Right atrium auricular region (tissue), 2 donors: ENCODE results near the gene GRIP2. TPM values are rescaled to one million over a fixed set of nuclear protein-coding genes. Genes with fewer than 3 reads are reported as not detected.

Source experiments
- DNase-seq: peaks from one replicate; pipeline ENCODE4 v3.0.0-alpha.2; 2019; ENCODE audit warnings: low spot score
- H3K27ac ChIP-seq, 2 donors: fragments of 200-600 bp; sonication (generic); 1 replicate in 1 of 2; 2 replicates in 1 of 2; pipeline ENCODE4 v1.5.1; 2016 to 2019
- H3K27me3 ChIP-seq, 2 donors: fragments of 200-600 bp; sonication (generic); one replicate each; pipeline versions ENCODE4 v1.5.1 to v1.6.0; 2017 to 2019
- H3K36me3 ChIP-seq: fragments of 200-600 bp; sonication (generic); one replicate; pipeline ENCODE4 v1.5.1; 2016
- H3K4me1 ChIP-seq, 2 donors: fragments of 200-600 bp; sonication (generic); one replicate each; pipeline versions ENCODE4 v1.5.1 to v1.6.0; 2017 to 2019
- H3K4me3 ChIP-seq, 2 donors: fragments of 200-600 bp; sonication (generic); 1 replicate in 1 of 2; 2 replicates in 1 of 2; pipeline ENCODE4 v1.5.1; 2017 to 2019; ENCODE audit warnings: mild to moderate bottlenecking in 1 of 2, moderate library complexity in 1 of 2
- H3K9me3 ChIP-seq, 2 donors: fragments of 200-600 bp; sonication (generic); one replicate each; pipeline ENCODE4 v1.5.1; 2019
- CTCF ChIP-seq, 2 donors: fragments of 200-600 bp; sonication (generic); IDR thresholded peaks; one replicate each; pipeline ENCODE4 v1.5.1; 2019; ENCODE audit warnings: antibody characterized with exemption in 2 of 2
- total RNA-seq, 2 donors: library from RNA; depleted of rRNA; stranded (reverse); fragments of >200 nt; gene quantifications; one replicate each; pipeline ENCODE4 v1.1.0, GENCODE V29; 2016

The GRIP2 gene
- total RNA-seq, 2 donors from 2014 or later: 7.1 to 13.2 TPM

DNA sequence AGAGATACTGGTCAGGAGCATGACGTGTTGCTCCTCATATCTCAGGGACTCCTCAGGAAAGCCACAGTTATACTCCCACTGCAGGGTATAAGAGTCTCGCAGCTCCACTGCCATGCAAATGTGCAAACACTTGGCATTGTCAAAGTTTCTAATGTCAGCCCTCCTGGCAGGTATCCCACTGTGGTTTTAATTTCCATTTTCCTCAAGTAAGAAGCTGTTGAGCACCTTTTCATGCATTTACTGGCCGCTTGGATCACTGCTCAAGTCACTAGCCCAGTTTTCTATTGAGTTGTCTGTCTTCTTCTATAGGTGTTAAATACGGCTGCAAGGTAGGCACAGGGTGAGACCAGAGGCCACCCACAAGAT lies 41.9 kb upstream of the GRIP2 start:
- no peak for DNase-seq
- H3K9me3 ChIP-seq: no peaks in the 10 kb centered on the region
- H3K36me3 ChIP-seq: no peaks in the 10 kb centered on the region
- TF ChIP-seq CTCF (IDR thresholded peaks at IDR 0.05): no peak
- no peak overlapping the region for H3K27ac ChIP-seq
- no peaks in the 10 kb centered on the region for H3K4me1 ChIP-seq
- H3K4me3 ChIP-seq: no peak overlapping the region
- H3K27me3 ChIP-seq: no peaks in the 10 kb centered on the region

- Histone ChIP-seq H3K27ac (no peak overlapping the region), H3K4me3 (no peak overlapping the region), H3K27me3 (no peaks in the 10 kb centered on the region), H3K4me1 (no peaks in the 10 kb centered on the region), H3K9me3 (no peaks in the 10 kb centered on the region), H3K36me3 (no peaks in the 10 kb centered on the region)
- no peak for TF ChIP-seq CTCF (IDR thresholded peaks at IDR 0.05)
- DNase-seq: no peak
Observed at GRCh38 chr3:14581334-14582044, 41.3 kb upstream of the GRIP2 start.

GRCh38 chr3:14577897-14578296 lies 37.8 kb upstream of the GRIP2 start:
- Histone ChIP-seq H3K4me3 (no peak overlapping the region), H3K36me3 (no peaks in the 10 kb centered on the region), H3K4me1 (no peaks in the 10 kb centered on the region), H3K27me3 (no peaks in the 10 kb centered on the region), H3K27ac (no peak overlapping the region), H3K9me3 (no peaks in the 10 kb centered on the region)
- no peak for TF ChIP-seq CTCF (IDR thresholded peaks at IDR 0.05)
- no peak for DNase-seq

DNA sequence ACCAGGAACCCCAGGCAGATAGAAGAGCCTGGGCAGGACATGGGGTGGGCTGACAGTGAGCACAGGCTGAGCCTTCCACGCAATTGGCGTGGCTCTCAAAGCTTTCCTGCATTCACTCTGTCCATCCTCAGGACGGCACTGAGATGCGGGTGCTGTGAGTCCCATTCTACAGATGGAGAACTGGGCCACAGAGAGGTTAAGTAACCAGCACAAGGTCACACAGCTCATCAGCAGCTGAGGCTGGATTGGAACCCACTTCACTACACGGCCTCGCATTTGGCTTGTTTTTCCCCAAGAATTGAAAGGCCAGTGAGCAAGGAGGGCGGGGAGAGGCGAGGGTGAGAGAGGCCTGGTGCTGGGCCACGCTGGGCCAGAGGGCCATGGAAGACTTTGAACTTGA lies 36.0 kb upstream of the GRIP2 start:
- Histone ChIP-seq H3K27me3 (no peaks in the 10 kb centered on the region), H3K36me3 (no peaks in the 10 kb centered on the region), H3K4me1 (no peaks in the 10 kb centered on the region), H3K4me3 (no peak overlapping the region), H3K9me3 (no peaks in the 10 kb centered on the region), H3K27ac (no peak overlapping the region)
- DNase-seq: no peak
- TF ChIP-seq CTCF (IDR thresholded peaks at IDR 0.05): no peak

- no peaks in the 10 kb centered on the region for H3K36me3 ChIP-seq
- no peaks in the 10 kb centered on the region for H3K27me3 ChIP-seq
- TF ChIP-seq CTCF (IDR thresholded peaks at IDR 0.05): no peak
Observed at GRCh38 chr3:14574183-14574582, 34.0 kb upstream of the GRIP2 start.

GRCh38 chr3:14573706-14574105 lies 33.6 kb upstream of the GRIP2 start:
- TF ChIP-seq CTCF (IDR thresholded peaks at IDR 0.05): no peak
- Histone ChIP-seq H3K4me3 (no peak overlapping the region), H3K9me3 (no peaks in the 10 kb centered on the region), H3K4me1 (no peaks in the 10 kb centered on the region), H3K27ac (no peak overlapping the region), H3K27me3 (no peaks in the 10 kb centered on the region), H3K36me3 (no peaks in the 10 kb centered on the region)
- no peak for DNase-seq

More at GRCh38 chr3:14574183-14574582, 34.0 kb upstream of the GRIP2 start:
- H3K27ac ChIP-seq: no peak overlapping the region
- H3K4me3 ChIP-seq: no peak overlapping the region
- no peak for DNase-seq
- no peaks in the 10 kb centered on the region for H3K9me3 ChIP-seq
- H3K4me1 ChIP-seq: no peaks in the 10 kb centered on the region
